Measurements from ENCODE around the gene LGR6. TPM values are rescaled to one million over a fixed set of nuclear protein-coding genes. Genes with fewer than 3 reads are reported as not detected.

The LGR6 gene
- polyA plus RNA-seq, 3 donors, result not detected

GRCh38 chr1:202263628-202264027 lies 70.0 kb downstream of the LGR6 start:
- H3K9me3 Mint-ChIP-seq, result peaks cover 0 to 2% (median 0%) of the 10 kb centered on the region in 7 donors
- no peaks in the 10 kb centered on the region for H3K4me1 ChIP-seq (ENCODE audit: control insufficient read depth in 1 of 2, insufficient read depth in 2 of 2, low read length in 2 of 2)
- H3K9me3 ChIP-seq (replicated peaks in 1 of 2; ENCODE audit: control insufficient read depth in 1 of 2, insufficient read depth in 1 of 2, low read length in 2 of 2), result no peaks in the 10 kb centered on the region
- no peaks in the 10 kb centered on the region for H3K4me1 Mint-ChIP-seq
- no peaks in the 10 kb centered on the region for H3K36me3 Mint-ChIP-seq
- H2AFZ ChIP-seq (ENCODE audit: insufficient read depth, low read depth, low read length, poor library complexity, severe bottlenecking), result no peak overlapping the region
- H3K4me3 ChIP-seq (replicated peaks in 1 of 3; ENCODE audit: low read depth in 2 of 3, low read length in 3 of 3), result no peak overlapping the region
- H3K4me3 Mint-ChIP-seq, result no peak overlapping the region
- H3K79me2 ChIP-seq (ENCODE audit: insufficient read depth, low read length), result no peaks in the 10 kb centered on the region
- peaks cover 6 to 26% of the 10 kb centered on the region in 2 donors for H3K27me3 ChIP-seq (ENCODE audit: control insufficient read depth in 2 of 2, insufficient read depth in 2 of 2, low read length in 2 of 2)
- intact Hi-C loops (cut with micrococcal nuclease), result no loop called here
- no peak overlapping the region for H3K9ac ChIP-seq (ENCODE audit: insufficient read depth, low read length, poor library complexity, severe bottlenecking)
- H3K27ac Mint-ChIP-seq, result no peak overlapping the region
- WGBS (ENCODE audit: insufficient coverage), result 92% methylated on average over 2 of the region's 2 CpGs
- DNase-seq, result no peak
- no peak overlapping the region for H3K27ac ChIP-seq (ENCODE audit: low read depth in 1 of 2, low read length in 2 of 2)
- H3K36me3 ChIP-seq (replicated peaks in 1 of 2; ENCODE audit: control insufficient read depth in 1 of 2, insufficient read depth in 2 of 2, low read length in 2 of 2), result no peaks in the 10 kb centered on the region
- TF ChIP-seq CTCF (IDR thresholded peaks at IDR 0.05), result no peak
- H3K27me3 Mint-ChIP-seq (ENCODE audit: low read depth in 3 of 3), result peaks cover 23 to 46% (median 30%) of the 10 kb centered on the region in 3 donors
- no peaks in the 10 kb centered on the region for H4K20me1 ChIP-seq (ENCODE audit: insufficient read depth, low read length)
- no peak overlapping the region for H3K4me2 ChIP-seq (replicated peaks; ENCODE audit: extremely low read depth, low read length, poor library complexity, severe bottlenecking)

- WGBS (ENCODE audit: insufficient coverage), result 0% methylated on average over 4 of the region's 6 CpGs
- H3K4me3 ChIP-seq (replicated peaks in 1 of 3; ENCODE audit: low read depth in 2 of 3, low read length in 3 of 3), result no peak overlapping the region
- no peak overlapping the region for H3K27ac ChIP-seq (ENCODE audit: low read depth in 1 of 2, low read length in 2 of 2)
- intact Hi-C loops (cut with micrococcal nuclease), result no loop called here
- H3K36me3 Mint-ChIP-seq, result no peaks in the 10 kb centered on the region
- H3K9me3 Mint-ChIP-seq, result peaks cover 0 to 2% (median 0%) of the 10 kb centered on the region in 7 donors
- H3K79me2 ChIP-seq (ENCODE audit: insufficient read depth, low read length), result no peaks in the 10 kb centered on the region
- no peaks in the 10 kb centered on the region for H3K4me1 Mint-ChIP-seq
- H3K27me3 Mint-ChIP-seq (ENCODE audit: low read depth in 3 of 3), result peaks cover 23 to 44% (median 30%) of the 10 kb centered on the region in 3 donors
- H3K27me3 ChIP-seq (ENCODE audit: control insufficient read depth in 2 of 2, insufficient read depth in 2 of 2, low read length in 2 of 2), result peaks cover 6 to 26% of the 10 kb centered on the region in 2 donors
- H4K20me1 ChIP-seq (ENCODE audit: insufficient read depth, low read length), result no peaks in the 10 kb centered on the region
- no peaks in the 10 kb centered on the region for H3K9me3 ChIP-seq (replicated peaks in 1 of 2; ENCODE audit: control insufficient read depth in 1 of 2, insufficient read depth in 1 of 2, low read length in 2 of 2)
- H2AFZ ChIP-seq (ENCODE audit: insufficient read depth, low read depth, low read length, poor library complexity, severe bottlenecking), result no peak overlapping the region
- no peaks in the 10 kb centered on the region for H3K4me1 ChIP-seq (ENCODE audit: control insufficient read depth in 1 of 2, insufficient read depth in 2 of 2, low read length in 2 of 2)
- no peak overlapping the region for H3K4me2 ChIP-seq (replicated peaks; ENCODE audit: extremely low read depth, low read length, poor library complexity, severe bottlenecking)
- DNase-seq, result no peak
- TF ChIP-seq CTCF (IDR thresholded peaks at IDR 0.05), result no peak
- H3K9ac ChIP-seq (ENCODE audit: insufficient read depth, low read length, poor library complexity, severe bottlenecking), result no peak overlapping the region
- no peak overlapping the region for H3K4me3 Mint-ChIP-seq
- no peak overlapping the region for H3K27ac Mint-ChIP-seq
- no peaks in the 10 kb centered on the region for H3K36me3 ChIP-seq (replicated peaks in 1 of 2; ENCODE audit: control insufficient read depth in 1 of 2, insufficient read depth in 2 of 2, low read length in 2 of 2)
These were observed 70.7 kb downstream of the LGR6 start for GRCh38 chr1:202264300-202264699.
